GM23248 (cell line): ENCODE results near the gene TRDN.

Experiments used
- EZH2 ChIP-seq: fragments of 200-600 bp; sonication (generic); IDR thresholded peaks from 2 replicates; pipeline ENCODE4 v1.6.1; 2018; ENCODE audit warnings: antibody characterized with exemption, mild to moderate bottlenecking; ENCODE audit not compliant: insufficient read depth, poor library complexity, severe bottlenecking
- EZH2phosphoT487 ChIP-seq: fragments of 200-600 bp; sonication (generic); IDR thresholded peaks from 2 replicates; pipeline ENCODE4 v1.6.1; 2018; ENCODE audit warnings: antibody characterized with exemption, moderate library complexity, mild to moderate bottlenecking, low read depth; ENCODE audit not compliant: insufficient read depth

DNA sequence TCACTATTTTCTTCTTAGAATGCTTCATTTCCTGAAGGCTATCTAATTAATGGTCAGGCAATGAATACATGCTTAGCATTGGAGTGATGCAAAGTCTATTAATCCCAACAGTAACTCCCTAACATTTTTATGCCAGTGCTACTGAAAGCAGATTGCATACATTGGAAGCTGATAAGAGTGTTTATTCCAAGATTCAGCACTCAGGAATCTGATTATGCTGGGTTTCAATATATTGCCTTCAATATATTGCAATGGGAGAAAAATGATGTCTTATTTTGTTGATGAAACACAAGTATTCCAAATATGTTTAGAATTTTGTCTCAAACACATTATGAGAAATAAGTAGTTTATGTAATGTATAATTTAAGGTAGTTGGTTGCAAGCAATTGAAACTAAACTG, 26.7 kb upstream of the TRDN start:
- TF ChIP-seq EZH2phosphoT487 (no peak), EZH2 (no peak)
